Daoy (cell line): ENCODE data around the gene MRRF. TPM values are rescaled to one million over a fixed set of nuclear protein-coding genes. Genes with fewer than 3 reads are reported as not detected.

Source experiments
- DNase-seq: peaks from one replicate; pipeline ENCODE4 v3.0.0-alpha.2; 2015; ENCODE audit warnings: low read depth
- total RNA-seq: library from RNA; depleted of rRNA; stranded (reverse); fragments of >200 nt; shearing (Covaris generic); gene quantifications from 2 replicates; pipeline ENCODE4 v1.2.3, GENCODE V29; 2014

The MRRF gene
- total RNA-seq, 1 experiment from 2014 or later = 61.0 TPM

- DNase-seq = no peak
Measured at GRCh38 chr9:122332083-122332482, 67.4 kb downstream of the MRRF start.

- no peak for DNase-seq
Measured at GRCh38 chr9:122332644-122333043, 68.0 kb downstream of the MRRF start.

GRCh38 chr9:122333169-122333808, 68.6 kb downstream of the MRRF start:
- DNase-seq = no peak

- DNase-seq = peak; percentile 41
Measured at GRCh38 chr9:122334916-122335315, 70.2 kb downstream of the MRRF start.

- DNase-seq = no peak
Measured at GRCh38 chr9:122336189-122336588, 71.5 kb downstream of the MRRF start.

GRCh38 chr9:122336866-122337555, 72.3 kb downstream of the MRRF start:
- DNase-seq = no peak

- no peak for DNase-seq
Measured at GRCh38 chr9:122337556-122337929, 72.9 kb downstream of the MRRF start.

GRCh38 chr9:122338536-122338935, 73.9 kb downstream of the MRRF start:
- no peak for DNase-seq

GRCh38 chr9:122338994-122339393, 74.3 kb downstream of the MRRF start:
- no peak for DNase-seq

GRCh38 chr9:122339579-122339978, 74.9 kb downstream of the MRRF start:
- no peak for DNase-seq

- DNase-seq = no peak
Measured at GRCh38 chr9:122340161-122340560, 75.5 kb downstream of the MRRF start.

GRCh38 chr9:122342323-122343050, 77.8 kb downstream of the MRRF start:
- DNase-seq = no peak

GRCh38 chr9:122346478-122347347, 82.0 kb downstream of the MRRF start:
- peak; percentile 49 for DNase-seq

- DNase-seq = peak; percentile 45
Measured at GRCh38 chr9:122347348-122348287, 82.9 kb downstream of the MRRF start.

GRCh38 chr9:122348288-122348777, 83.7 kb downstream of the MRRF start:
- no peak for DNase-seq

GRCh38 chr9:122348791-122349190, 84.1 kb downstream of the MRRF start:
- DNase-seq = no peak

GRCh38 chr9:122349201-122349600, 84.5 kb downstream of the MRRF start:
- DNase-seq = no peak

GRCh38 chr9:122350577-122351355, 86.1 kb downstream of the MRRF start:
- DNase-seq = peak; percentile 83

- DNase-seq = no peak
Measured at GRCh38 chr9:122354536-122355199, 90.0 kb downstream of the MRRF start.
